EH (cell line): ENCODE results near the gene HSPA12B.
A peak's percentile ranks its signal among the peaks of the same experiment; 100 is the strongest.

Experiments used
- DNase-seq: peaks from one replicate; pipeline ENCODE4 v3.0.0-alpha.2; 2015; ENCODE audit warnings: low read depth

Gene HSPA12B

GRCh38 chr20:3732327-3733118, at the start of gene HSPA12B:
Gene HSPA12B, plus strand, starts transcription at chr20:3732685. Its CDS starts 5,990 bp downstream, at chr20:3738675.
- DNase-seq, result peak; percentile 10

GRCh38 chr20:3685341-3685740, 47.1 kb upstream of the HSPA12B start:
- peak; percentile 41 for DNase-seq

- no peak for DNase-seq
These were observed 46.1 kb upstream of the HSPA12B start for GRCh38 chr20:3686421-3686820.

- DNase-seq, result peak; percentile 97
These were observed 45.6 kb upstream of the HSPA12B start for GRCh38 chr20:3686867-3687321.

- peak; percentile 83 for DNase-seq
These were observed 44.8 kb upstream of the HSPA12B start for GRCh38 chr20:3687655-3688054.

- DNase-seq, result no peak
These were observed 42.5 kb upstream of the HSPA12B start for GRCh38 chr20:3689978-3690377.

- no peak for DNase-seq
These were observed 42.1 kb upstream of the HSPA12B start for GRCh38 chr20:3690413-3690812.

- no peak for DNase-seq
These were observed 41.2 kb upstream of the HSPA12B start for GRCh38 chr20:3691306-3691705.

GRCh38 chr20:3691897-3692296, 40.6 kb upstream of the HSPA12B start:
- no peak for DNase-seq

- DNase-seq, result no peak
These were observed 39.7 kb upstream of the HSPA12B start for GRCh38 chr20:3692706-3693294.

- no peak for DNase-seq
These were observed 39.1 kb upstream of the HSPA12B start for GRCh38 chr20:3693376-3693775.

- no peak for DNase-seq
These were observed 37.6 kb upstream of the HSPA12B start for GRCh38 chr20:3694864-3695263.

GRCh38 chr20:3696200-3696599, 36.3 kb upstream of the HSPA12B start:
- no peak for DNase-seq

- DNase-seq, result no peak
These were observed 35.5 kb upstream of the HSPA12B start for GRCh38 chr20:3696745-3697587.

GRCh38 chr20:3697588-3698305, 34.7 kb upstream of the HSPA12B start:
- DNase-seq, result no peak

- DNase-seq, result no peak
These were observed 33.9 kb upstream of the HSPA12B start for GRCh38 chr20:3698591-3699001.

GRCh38 chr20:3699037-3699436, 33.4 kb upstream of the HSPA12B start:
- no peak for DNase-seq

- DNase-seq, result no peak
These were observed 31.2 kb upstream of the HSPA12B start for GRCh38 chr20:3701061-3701998.

- DNase-seq, result no peak
These were observed 29.7 kb upstream of the HSPA12B start for GRCh38 chr20:3702611-3703391.

- no peak for DNase-seq
These were observed 28.4 kb upstream of the HSPA12B start for GRCh38 chr20:3704087-3704486.
